AG09309 (cell line): ENCODE results near the gene FERMT2.

ENCODE experiments used
- DNase-seq: peaks from one replicate; pipeline ENCODE4 v3.0.0-alpha.2; 2010; ENCODE audit warnings: low read depth
- H3K4me3 ChIP-seq: 2 replicates; pipeline ENCODE4 v1.5.1; 2011; ENCODE audit warnings: mild to moderate bottlenecking, low read depth, low read length, moderate library complexity; ENCODE audit not compliant: control insufficient read depth
- CTCF ChIP-seq: IDR thresholded peaks from 2 replicates; pipeline ENCODE4 v1.5.1; 2011; ENCODE audit warnings: mild to moderate bottlenecking, low read depth, low read length, inconsistent platforms; ENCODE audit not compliant: insufficient read depth, control insufficient read depth; ENCODE audit errors: missing control alignments

Gene FERMT2

GRCh38 chr14:52950898-52951680 is at the start of gene FERMT2:
TSS of gene FERMT2 (minus strand) at chr14:52951050. CDS start at chr14:52950568, 482 bp downstream.
- DNase-seq: peak; percentile 28
- H3K4me3 ChIP-seq: peak within 1 kb of the TSS; percentile 86
- no peak for TF ChIP-seq CTCF

- no peak for TF ChIP-seq CTCF
- DNase-seq: peak; percentile 54
- no peak overlapping the region for H3K4me3 ChIP-seq
Observed at GRCh38 chr14:52998376-52999015, 47.6 kb upstream of the FERMT2 start.

- no peak overlapping the region for H3K4me3 ChIP-seq
- no peak for DNase-seq
- no peak for TF ChIP-seq CTCF
Observed at GRCh38 chr14:52996493-52996892, 45.6 kb upstream of the FERMT2 start.

GRCh38 chr14:52995998-52996397 is 45.1 kb upstream of the FERMT2 start:
- no peak for DNase-seq
- no peak for TF ChIP-seq CTCF
- no peak overlapping the region for H3K4me3 ChIP-seq

- H3K4me3 ChIP-seq: no peak overlapping the region
- no peak for TF ChIP-seq CTCF
- DNase-seq: no peak
Observed at GRCh38 chr14:52992236-52992870, 41.5 kb upstream of the FERMT2 start.

GRCh38 chr14:52988139-52988538 is 37.3 kb upstream of the FERMT2 start:
- DNase-seq: no peak
- no peak overlapping the region for H3K4me3 ChIP-seq
- TF ChIP-seq CTCF: no peak
